Embryonic facial prominence (tissue), 1 donor: ENCODE results near the gene DDIT3.
A peak's percentile ranks its signal among the peaks of the same experiment; 100 is the strongest.
"Not testable (repeated sequence)": the region's sequence is repeated elsewhere in the genome, so short reads cannot be mapped to it uniquely, and the experiment has no call there.

Experiments
- DNase-seq: peaks from one replicate; pipeline ENCODE4 v3.0.0-alpha.2; 2016; ENCODE audit errors: extremely low spot score

DDIT3 gene

DNA sequence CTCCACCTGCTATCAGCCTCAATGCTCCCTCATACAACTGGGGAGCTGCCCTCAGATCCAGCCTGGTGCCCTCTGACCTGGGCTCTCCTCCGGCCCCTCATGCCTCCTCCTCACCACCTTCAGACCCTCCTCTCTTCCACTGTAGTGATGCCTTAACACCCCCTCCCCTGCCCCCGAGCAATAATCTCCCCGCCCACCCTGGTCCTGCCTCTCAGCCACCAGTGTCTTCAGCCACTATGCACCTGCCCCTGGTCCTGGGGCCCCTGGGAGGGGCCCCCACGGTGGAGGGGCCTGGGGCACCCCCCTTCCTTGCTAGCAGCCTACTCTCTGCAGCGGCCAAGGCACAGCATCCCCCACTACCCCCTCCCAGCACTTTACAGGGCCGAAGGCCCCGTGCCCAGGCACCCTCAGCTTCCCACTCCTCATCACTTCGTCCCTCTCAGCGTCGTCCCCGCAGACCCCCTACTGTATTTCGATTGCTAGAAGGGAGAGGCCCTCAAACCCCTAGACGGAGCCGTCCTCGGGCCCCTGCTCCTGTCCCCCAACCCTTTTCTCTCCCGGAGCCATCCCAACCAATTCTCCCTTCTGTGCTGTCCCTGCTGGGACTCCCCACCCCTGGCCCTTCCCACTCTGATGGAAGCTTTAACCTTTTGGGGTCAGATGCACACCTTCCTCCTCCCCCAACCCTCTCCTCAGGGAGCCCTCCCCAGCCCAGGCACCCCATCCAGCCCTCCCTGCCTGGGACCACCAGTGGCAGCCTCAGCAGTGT lies 5.5 kb upstream of the DDIT3 start:
- DNase-seq: no peak

- no peak for DNase-seq
Observed at GRCh38 chr12:57524814-57525614, 4.7 kb upstream of the DDIT3 start.

DNA sequence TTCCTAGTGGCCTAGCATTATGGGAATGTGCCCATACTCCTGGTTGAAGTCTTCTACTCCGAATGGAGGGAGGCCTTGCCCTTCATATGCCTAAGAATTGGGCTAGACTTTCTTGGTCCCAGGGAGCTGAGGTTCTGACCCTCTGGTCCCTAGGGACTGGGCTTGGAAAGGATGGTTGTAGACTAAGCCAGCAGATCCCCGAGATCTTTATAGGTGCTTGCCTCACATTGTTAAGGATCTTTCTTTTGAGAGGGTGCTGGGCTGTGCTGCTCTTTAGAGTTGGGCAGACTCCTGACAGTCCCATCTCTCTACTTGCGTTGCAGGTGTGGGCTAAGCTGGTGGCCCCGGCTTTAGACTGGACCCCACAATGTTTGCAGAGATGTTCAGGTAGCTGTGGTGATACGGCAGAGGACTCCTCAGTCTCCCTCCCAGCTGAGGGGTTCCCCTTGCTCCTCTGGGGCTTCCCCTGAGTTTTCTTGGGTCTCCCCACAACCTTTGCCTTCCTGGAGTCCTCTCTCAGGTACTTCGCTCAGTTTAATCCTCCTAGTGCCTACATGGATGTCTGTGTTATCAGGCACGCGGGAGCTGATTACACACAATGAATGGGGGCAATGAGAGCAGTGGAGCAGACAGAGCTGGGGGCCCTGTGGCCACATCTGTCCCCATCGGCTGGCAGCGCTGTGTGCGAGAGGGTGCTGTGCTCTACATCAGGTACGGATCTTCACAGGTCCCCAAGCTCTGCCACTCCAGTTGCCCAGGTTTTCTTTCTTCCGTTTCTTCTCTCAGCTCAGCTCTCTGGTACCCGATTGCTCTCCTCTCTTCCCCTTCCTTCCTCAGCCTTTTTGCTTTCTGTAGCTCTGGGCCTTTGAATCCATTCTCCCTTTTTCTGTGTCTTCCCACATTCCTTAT lies 3.6 kb upstream of the DDIT3 start:
- DNase-seq: no peak

DNA sequence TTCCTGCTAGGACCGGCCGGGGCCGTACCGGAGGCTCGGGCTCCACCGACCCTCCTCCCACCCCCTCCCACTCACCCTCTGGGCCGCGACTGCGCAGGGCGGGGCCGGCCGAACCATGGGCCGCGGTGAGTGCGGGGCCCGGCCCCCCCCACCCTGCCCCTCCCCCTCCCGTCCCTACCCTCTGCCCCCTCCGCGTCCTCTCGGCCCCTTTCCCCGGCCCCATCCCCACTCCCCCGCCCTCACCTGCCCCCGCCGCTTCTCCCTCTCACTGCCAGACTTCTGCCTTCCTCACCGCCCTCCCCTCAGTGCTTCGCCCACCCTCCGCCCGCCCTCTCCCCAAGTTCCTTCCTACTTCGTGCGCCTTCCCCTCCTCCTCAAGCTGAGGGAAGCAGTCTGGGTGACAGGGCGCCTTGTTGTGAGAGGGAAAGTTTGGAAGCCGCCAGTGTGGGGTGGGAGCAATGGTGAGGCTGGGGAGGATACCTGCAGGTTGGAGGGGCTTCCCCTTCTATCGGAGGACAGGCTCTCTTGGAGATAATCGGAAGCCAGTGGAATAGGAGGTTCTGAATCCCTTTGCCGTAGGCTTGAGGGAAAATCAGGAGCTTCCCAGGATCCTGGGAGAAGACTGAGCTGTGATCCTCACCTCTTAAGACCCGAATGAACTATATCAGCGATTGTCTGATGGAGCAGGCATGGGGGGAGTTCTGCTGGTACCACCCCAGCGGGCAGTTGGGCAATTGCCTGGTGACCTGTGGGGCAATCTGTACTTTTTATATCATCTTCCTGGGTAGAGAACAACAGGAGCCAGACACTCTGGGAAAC lies 2.8 kb upstream of the DDIT3 start:
- peak; percentile 65 for DNase-seq

DNA sequence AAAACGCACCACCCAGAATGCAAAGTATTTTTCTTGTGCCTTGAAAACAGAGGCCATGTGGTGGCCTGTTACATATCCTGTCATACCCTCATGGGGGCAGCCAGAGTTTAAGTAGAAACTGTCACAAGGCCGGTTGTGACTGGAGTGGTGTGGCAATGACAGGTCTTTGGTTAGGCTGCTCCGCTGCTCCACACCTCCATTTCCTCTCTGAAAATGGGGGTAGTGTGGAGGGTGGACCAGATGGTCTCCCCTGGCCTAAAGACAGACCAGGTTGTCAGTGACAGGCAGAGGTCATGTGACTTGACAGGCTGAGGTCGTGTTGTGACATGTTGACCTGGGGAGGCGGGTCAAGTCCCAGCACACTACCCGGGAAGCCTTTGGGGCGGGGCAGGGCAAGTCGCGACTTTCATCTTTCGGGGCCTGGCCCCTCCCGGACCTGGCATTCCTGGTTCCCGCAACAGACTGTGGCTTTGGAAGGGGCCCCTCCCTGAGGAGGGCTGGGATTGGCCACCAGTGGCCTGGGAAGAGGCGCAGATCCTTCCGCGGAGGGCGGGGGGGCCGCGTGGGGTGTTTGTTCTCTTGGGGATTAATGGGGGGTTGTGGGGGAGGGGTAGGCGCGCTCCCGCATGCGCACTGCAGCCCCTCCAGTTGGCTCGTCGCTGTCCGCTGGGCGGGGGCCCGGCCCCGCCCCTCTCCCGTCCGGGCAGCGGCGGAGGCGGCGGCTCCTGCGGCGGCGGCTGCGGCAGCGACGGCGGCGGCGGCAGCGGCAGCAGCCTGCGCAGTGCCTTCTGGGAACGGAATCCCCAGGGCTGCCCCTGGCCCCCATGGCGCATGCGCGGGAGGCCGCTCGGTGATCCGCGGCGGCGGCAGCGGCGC lies 1.9 kb upstream of the DDIT3 start, which contains the start of gene MBD6:
TSS of gene MBD6 (plus strand) at position 814 of the 876 bp plus-strand sequence. CDS start 1,480 bp downstream, outside the sequence.
- peak; percentile 68 for DNase-seq

GRCh38 chr12:57521525-57522010 lies 1.3 kb upstream of the DDIT3 start:
- DNase-seq: no peak

GRCh38 chr12:57519796-57520052 lies 590 bp downstream of the DDIT3 start:
- no peak for DNase-seq

DNA sequence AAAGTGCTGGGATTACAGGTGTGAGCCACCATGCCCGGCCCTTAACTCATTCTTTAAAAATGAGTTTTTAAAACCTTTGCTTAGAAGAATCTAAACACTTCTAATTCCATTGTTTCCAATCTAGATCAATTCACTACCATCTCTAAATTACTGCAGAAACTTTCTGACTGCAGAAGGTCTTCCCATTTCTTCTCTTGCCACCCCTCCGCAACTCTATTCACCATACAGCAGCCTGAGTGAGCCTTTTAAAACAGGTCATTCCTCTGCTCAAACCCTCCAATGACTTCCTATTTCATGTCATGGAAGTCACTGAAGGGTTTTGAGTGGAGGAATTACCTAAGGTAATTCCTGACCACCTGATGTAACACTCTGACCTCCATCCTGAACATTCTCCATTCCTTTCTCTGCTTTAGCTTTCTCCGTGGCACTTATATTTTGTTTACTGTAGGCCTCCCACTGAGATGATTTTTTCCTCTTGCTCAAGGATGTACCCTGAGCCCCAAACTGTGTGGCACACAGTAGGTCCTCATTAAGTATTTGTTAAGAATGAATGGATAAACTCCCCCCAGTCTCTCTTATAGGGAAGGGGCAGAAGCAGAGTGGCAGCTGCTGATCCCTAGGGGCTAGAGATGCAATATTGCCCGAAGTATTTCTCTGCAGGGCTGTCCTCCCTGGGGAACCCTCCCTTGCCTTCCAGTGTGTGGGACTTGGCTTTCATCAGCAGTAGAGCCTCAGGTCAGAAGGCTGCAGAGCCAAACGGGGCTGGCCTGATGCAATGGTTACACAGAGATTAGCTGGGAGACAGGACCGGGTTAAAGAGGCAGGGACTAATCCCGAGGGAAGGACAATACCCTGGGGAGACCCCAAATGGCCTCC lies 1.2 kb downstream of the DDIT3 start:
- no peak for DNase-seq

DNA sequence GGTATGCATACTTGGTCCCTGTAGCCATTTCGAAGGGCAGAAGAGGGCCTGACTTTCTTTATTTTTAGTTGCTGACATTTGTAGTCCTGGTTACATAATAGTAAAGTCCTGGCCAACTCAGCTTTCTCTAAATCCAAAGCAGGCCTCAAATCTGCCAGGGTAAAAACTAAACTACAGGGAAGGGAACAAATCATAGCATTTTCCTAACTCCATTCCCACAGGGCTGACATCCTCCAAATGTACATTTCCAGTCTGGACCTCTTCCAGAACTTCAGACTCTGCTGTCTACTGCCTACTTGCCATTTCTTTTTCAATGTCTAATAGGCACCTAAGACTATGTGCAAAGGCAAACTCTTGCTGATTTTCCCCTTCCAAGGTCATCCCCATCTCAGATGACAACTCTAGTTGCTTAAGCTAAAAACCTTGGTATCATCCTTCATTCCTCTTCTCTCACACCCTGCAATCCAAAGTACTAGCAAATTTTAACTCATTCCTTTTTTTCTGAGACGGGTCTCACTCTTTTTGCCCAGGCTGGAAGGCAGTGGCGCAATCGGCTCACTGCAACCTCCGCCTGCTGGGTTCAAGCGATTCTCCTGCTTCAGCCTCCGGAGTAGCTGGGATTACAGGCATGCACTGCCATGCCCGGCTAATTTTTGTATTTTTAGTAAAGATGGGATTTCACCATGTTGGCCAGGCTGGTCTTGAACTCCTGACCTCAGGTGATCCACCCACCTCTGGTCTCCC lies 2.0 kb downstream of the DDIT3 start:
- DNase-seq: no peak

- not testable (repeated sequence) for DNase-seq
Observed at GRCh38 chr12:57517718-57518117, 2.6 kb downstream of the DDIT3 start.

DNA sequence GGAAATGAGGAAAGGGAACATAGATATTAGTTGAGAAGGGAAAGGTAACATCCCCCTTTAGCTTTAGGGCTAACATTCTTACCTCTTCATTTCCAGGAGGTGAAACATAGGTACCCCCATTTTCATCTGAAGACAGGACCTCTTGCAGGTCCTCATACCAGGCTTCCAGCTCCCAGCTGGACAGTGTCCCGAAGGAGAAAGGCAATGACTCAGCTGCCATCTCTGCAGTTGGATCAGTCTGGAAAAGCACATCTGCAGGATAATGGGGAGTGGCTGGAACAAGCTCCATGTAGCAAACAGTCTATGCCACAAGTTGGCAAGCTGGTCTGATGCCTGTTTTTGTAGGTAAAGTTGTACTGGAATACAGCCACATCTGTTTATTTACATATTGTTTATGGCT lies 3.1 kb downstream of the DDIT3 start:
- no peak for DNase-seq

- DNase-seq: no peak
Observed at GRCh38 chr12:57516617-57517153, 3.6 kb downstream of the DDIT3 start.

DNA sequence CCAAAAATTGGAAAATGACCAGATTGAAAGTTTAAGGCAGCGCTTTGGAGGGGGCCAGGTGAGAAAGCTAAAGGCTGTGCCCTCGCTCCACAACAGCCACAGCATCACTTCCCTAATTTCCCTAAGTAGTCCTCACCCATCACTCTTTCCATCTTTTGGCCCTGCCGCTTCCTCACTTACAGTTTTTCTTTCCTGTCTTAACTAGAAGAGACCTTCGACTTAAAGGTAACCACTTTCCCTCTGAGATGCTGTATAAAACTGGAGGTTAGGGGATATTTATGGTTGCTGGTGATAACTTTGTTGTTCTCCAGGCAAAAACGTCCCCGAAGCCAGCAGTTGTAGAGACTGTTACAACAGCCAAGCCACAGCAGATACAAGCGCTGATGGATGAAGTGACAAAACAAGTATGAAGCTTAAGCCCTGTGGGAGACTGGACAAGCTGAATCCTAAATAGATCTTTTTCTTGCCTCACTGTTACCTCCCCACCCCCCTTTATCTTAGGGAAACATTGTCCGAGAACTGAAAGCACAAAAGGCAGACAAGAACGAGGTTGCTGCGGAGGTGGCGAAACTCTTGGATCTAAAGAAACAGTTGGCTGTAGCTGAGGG lies 4.3 kb downstream of the DDIT3 start:
- DNase-seq: no peak

DNA sequence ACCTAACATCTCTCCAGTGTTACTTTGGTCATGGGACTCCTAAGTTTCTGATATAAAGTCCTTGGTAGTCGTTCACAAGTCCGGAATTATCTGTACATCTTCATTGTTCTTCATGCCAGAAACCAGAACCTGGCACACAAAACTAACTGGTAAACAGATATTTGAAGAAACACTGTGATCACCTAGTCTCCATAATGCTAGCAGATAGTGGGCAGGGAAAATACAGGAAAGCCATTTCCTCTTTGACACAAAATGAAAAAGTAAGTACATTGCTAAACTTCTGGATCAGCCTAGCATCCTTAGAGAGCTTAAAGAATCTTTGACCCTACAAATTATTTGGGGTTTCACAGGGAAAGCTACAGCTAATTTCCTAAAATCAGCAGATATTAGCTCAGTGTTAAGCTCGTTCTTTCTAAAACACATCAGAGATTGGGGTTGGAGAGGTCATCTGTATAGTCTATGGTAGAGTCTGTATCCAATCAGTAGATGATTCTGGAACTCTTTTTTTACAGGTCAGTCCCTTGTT lies 4.8 kb downstream of the DDIT3 start:
- no peak for DNase-seq

GRCh38 chr12:57514720-57515407 lies 5.5 kb downstream of the DDIT3 start:
- no peak for DNase-seq

- not testable (repeated sequence) for DNase-seq
Observed at GRCh38 chr12:57514246-57514645, 6.1 kb downstream of the DDIT3 start.

DNA sequence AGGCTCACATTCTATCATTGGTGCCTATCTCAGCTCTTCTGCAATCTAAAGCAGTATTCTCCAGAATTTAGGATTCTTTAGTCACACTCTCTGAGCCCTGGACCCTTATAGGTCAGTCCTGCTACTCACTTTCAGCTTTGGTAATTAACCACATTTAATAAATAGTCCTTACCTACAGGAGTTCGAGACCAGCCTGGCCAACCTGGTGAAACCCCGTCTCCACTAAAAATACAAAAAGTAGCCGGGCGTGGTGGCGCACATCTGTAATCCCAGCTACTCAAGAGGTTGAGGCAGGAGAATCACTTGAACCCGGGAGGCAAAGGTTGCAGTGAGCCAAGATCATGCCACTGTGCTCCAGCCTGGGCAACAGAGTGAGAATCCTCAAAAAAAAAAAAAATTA lies 6.6 kb downstream of the DDIT3 start:
- DNase-seq: not testable (repeated sequence)
